Measurements from ENCODE around the gene PLXNA2. TPM values are rescaled to one million over a fixed set of nuclear protein-coding genes. Genes with fewer than 3 reads are reported as not detected.

PLXNA2 gene
- total RNA-seq, 1 experiment from 2014 or later: 10.2 TPM

DNA sequence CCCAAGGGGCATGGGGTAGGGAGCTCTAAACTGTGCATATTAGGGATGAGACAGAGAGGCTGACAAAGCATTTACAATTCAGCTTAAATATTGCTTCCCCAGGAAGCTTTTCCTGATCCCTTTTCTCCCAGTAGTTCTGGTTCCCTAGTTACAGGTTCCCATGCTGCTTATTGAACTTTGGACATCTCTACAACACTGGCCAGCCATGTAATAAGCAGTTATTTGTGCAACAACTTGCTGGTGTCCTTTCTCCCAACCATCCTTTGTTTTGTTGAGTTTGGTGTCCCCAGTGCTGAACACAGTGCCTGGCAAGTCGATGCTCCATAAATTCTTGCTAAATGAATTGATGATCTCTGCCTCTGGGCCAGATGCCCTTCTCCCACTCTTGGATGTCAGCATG lies 80.6 kb downstream of the PLXNA2 start:
- CTCF ChIA-PET: no interaction called here
- H3K4me3 ChIP-seq: no peak overlapping the region

DNA sequence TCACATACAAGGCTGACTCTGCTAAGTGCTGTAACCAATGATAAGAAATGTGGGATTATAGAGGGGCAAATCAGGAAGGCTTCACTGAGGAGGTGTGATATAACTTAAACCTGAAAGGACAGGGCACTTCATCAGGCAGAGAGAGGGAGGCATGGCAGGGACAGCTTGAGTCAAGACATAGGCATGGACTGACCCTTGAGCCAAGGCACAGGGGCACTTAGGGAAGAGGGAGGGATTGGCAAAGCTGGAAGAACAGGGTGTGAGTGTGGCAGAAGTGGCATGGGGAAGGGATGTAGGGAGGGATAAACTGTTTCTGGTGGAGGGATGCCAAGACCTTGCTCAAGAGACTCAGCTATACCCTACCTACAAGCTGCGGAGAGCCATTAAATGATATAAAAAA lies 81.3 kb downstream of the PLXNA2 start:
- Histone ChIP-seq H3K36me3 (ENCODE audit: low read depth) (no peaks in the 10 kb centered on the region), H4K20me1 (ENCODE audit: insufficient read depth) (no peaks in the 10 kb centered on the region), H2AFZ (no peak overlapping the region), H3K9me2 (ENCODE audit: insufficient read depth) (no peaks in the 10 kb centered on the region), H3K4me3 (no peak overlapping the region), H3K9me3 (ENCODE audit: insufficient read depth, low read depth) (no peaks in the 10 kb centered on the region), H3F3A (ENCODE audit: insufficient read depth, low read depth) (peaks cover 11% of the 10 kb centered on the region; the same call in 1 of the 2 replicates), H3K27ac (no peak overlapping the region), H3K4me2 (no peak overlapping the region), H3K4me1 (replicated peaks; ENCODE audit: insufficient read depth) (peaks cover 19% of the 10 kb centered on the region), H3K27me3 (ENCODE audit: insufficient read depth, low read depth) (no peaks in the 10 kb centered on the region), H3K79me2 (ENCODE audit: low read depth) (no peaks in the 10 kb centered on the region)
- TF ChIP-seq, protein P1, sequence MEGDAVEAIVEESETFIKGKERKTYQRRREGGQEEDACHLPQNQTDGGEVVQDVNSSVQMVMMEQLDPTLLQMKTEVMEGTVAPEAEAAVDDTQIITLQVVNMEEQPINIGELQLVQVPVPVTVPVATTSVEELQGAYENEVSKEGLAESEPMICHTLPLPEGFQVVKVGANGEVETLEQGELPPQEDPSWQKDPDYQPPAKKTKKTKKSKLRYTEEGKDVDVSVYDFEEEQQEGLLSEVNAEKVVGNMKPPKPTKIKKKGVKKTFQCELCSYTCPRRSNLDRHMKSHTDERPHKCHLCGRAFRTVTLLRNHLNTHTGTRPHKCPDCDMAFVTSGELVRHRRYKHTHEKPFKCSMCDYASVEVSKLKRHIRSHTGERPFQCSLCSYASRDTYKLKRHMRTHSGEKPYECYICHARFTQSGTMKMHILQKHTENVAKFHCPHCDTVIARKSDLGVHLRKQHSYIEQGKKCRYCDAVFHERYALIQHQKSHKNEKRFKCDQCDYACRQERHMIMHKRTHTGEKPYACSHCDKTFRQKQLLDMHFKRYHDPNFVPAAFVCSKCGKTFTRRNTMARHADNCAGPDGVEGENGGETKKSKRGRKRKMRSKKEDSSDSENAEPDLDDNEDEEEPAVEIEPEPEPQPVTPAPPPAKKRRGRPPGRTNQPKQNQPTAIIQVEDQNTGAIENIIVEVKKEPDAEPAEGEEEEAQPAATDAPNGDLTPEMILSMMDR (conservative IDR thresholded peaks at IDR 0.05): no peak
- no peak for TF ChIP-seq EZH2 (IDR thresholded peaks at IDR 0.05; ENCODE audit: low read depth)
- DNase-seq: no peak
- CTCF ChIA-PET: no interaction called here
- BruUV-seq (replicated peaks): no TSS peak
- POLR2A ChIA-PET (ENCODE audit: unreplicated experiment): no interaction called here
- intact Hi-C loops (cut with micrococcal nuclease; ENCODE audit: unreplicated experiment): no loop called here

More for the DNA sequence above, 80.6 kb downstream of the PLXNA2 start:
- POLR2A ChIA-PET (ENCODE audit: unreplicated experiment): no interaction called here
- Histone ChIP-seq H3K9me3 (ENCODE audit: insufficient read depth, low read depth) (no peaks in the 10 kb centered on the region), H3K79me2 (ENCODE audit: low read depth) (no peaks in the 10 kb centered on the region), H3K36me3 (ENCODE audit: low read depth) (no peaks in the 10 kb centered on the region), H2AFZ (no peak overlapping the region), H3F3A (ENCODE audit: insufficient read depth, low read depth) (peaks cover 11% of the 10 kb centered on the region; the same call in 1 of the 2 replicates), H3K4me1 (replicated peaks; ENCODE audit: insufficient read depth) (peaks cover 19% of the 10 kb centered on the region), H3K27ac (no peak overlapping the region), H3K9me2 (ENCODE audit: insufficient read depth) (no peaks in the 10 kb centered on the region), H4K20me1 (ENCODE audit: insufficient read depth) (no peaks in the 10 kb centered on the region), H3K27me3 (ENCODE audit: insufficient read depth, low read depth) (no peaks in the 10 kb centered on the region), H3K4me2 (no peak overlapping the region)
- BruUV-seq (replicated peaks): no TSS peak
- DNase-seq: no peak
- no peak for TF ChIP-seq EZH2 (IDR thresholded peaks at IDR 0.05; ENCODE audit: low read depth)
- TF ChIP-seq, protein P1 (conservative IDR thresholded peaks at IDR 0.05): no peak
- intact Hi-C loops (cut with micrococcal nuclease; ENCODE audit: unreplicated experiment): no loop called here

DNA sequence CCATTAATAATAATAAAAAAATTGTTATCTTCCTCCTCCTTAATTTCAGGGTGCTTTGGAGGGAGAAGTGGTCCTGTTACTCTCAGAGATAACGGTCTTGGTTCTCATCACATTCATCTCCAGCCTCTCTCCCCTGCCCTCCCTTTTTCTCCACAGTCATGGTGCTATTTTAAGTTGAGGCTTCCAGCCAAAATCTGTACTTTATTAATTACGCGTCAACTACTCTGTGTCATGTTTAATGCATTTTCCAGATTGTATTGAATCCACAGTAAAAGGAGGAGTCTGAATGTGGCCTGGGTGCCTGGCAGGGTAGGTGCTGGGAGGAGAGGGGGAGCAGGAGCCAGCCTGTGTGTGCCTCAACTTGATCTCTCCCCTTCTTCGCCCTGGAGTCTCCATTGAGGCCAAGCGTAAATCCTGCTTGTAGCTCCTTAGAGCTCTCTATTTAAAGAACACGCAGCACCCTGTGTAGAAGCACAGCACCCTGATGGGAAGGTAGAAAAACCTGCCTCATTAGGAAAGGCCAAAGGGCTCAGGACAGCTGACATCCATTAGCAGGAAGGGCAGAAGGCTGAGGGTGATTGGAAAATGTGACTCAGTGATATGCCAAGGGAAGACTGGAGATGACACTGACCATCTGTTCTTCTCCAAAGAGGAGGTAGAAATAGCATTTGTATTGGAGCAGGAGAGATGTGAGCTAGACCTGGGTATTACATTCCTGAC lies 82.4 kb downstream of the PLXNA2 start:
- no peak overlapping the region for H2AFZ ChIP-seq

More for the DNA sequence above, 82.4 kb downstream of the PLXNA2 start:
- Histone ChIP-seq H3K27ac (no peak overlapping the region), H3K4me3 (no peak overlapping the region), H3K27me3 (ENCODE audit: insufficient read depth, low read depth) (no peaks in the 10 kb centered on the region), H3K4me2 (no peak overlapping the region), H3K36me3 (ENCODE audit: low read depth) (no peaks in the 10 kb centered on the region), H3K4me1 (replicated peaks; ENCODE audit: insufficient read depth) (peaks cover 12% of the 10 kb centered on the region), H3F3A (ENCODE audit: insufficient read depth, low read depth) (peaks cover 5% of the 10 kb centered on the region; the same call in 1 of the 2 replicates), H3K9me3 (ENCODE audit: insufficient read depth, low read depth) (no peaks in the 10 kb centered on the region), H3K79me2 (ENCODE audit: low read depth) (no peaks in the 10 kb centered on the region), H4K20me1 (ENCODE audit: insufficient read depth) (no peaks in the 10 kb centered on the region), H3K9me2 (ENCODE audit: insufficient read depth) (no peaks in the 10 kb centered on the region)
- intact Hi-C loops (cut with micrococcal nuclease; ENCODE audit: unreplicated experiment): no loop called here
- no TSS peak for BruUV-seq (replicated peaks)
- POLR2A ChIA-PET (ENCODE audit: unreplicated experiment): interaction anchor here (0.6 kb wide), 1 partner anchor 78 kb away, joined by 4 read pairs; no protein-coding TSS in a partner anchor
- CTCF ChIA-PET: no interaction called here
- DNase-seq: no peak
- TF ChIP-seq EZH2 (IDR thresholded peaks at IDR 0.05; ENCODE audit: low read depth): no peak

All from PC-9 (cell line).